Measurements from ENCODE around the gene SIRT3.

- TF ChIP-seq POLR2A (IDR thresholded peaks at IDR 0.05; ENCODE audit: low read depth, low read length): no peak
- TF ChIP-seq CTCF (conservative IDR thresholded peaks at IDR 0.05; ENCODE audit: low read depth, low read length): no peak
- TF ChIP-seq BHLHE40 (IDR thresholded peaks at IDR 0.05; ENCODE audit: low read depth, low read length): no peak
- TF ChIP-seq USF2 (IDR thresholded peaks at IDR 0.05; ENCODE audit: low read depth, low read length): no peak
- TF ChIP-seq MAFK (IDR thresholded peaks at IDR 0.05; ENCODE audit: low read depth, low read length): no peak
- no peak for TF ChIP-seq ELK1 (IDR thresholded peaks at IDR 0.05; ENCODE audit: borderline replicate concordance, low read depth, low read length)
Measured at GRCh38 chr11:223884-224283, 12.3 kb downstream of the SIRT3 start.

All from IMR-90 (cell line).